ENCODE measurements around the gene NCAPG.

Gene NCAPG

DNA sequence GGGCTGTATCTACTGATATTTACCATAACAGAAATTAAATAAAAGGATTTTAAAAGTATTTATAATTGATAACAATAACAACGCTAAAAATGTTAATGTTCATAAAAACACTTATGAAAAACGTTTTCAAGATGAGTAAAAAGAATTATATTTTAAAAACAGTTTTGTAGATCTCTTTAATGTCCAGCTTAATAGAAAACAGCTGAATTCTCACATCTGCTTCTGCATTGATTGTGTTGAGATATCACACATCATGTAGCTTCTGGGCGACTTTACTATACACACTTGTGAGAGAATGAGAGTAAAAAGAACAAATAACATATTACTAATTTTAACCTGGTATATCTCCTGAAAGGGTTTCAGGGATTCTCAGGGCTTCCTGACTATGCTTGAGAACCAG lies 83.6 kb downstream of the NCAPG start:
- Histone ChIP-seq H3K4me3 (ENCODE audit: low read length, poor library complexity, severe bottlenecking) (no peak overlapping the region), H3K4me1 (ENCODE audit: insufficient read depth, low read length, poor library complexity, severe bottlenecking) (no peaks in the 10 kb centered on the region), H3K27me3 (ENCODE audit: insufficient read depth, low read length, poor library complexity, severe bottlenecking) (no peaks in the 10 kb centered on the region), H2AFZ (ENCODE audit: low read length) (no peak overlapping the region), H3K79me2 (ENCODE audit: insufficient read depth, low read length) (no peaks in the 10 kb centered on the region), H3K9me2 (replicated peaks; ENCODE audit: low read depth, low read length) (no peaks in the 10 kb centered on the region), H3K4me2 (ENCODE audit: low read depth, low read length, poor library complexity, severe bottlenecking) (no peak overlapping the region), H3K9me3 (ENCODE audit: insufficient read depth, low read depth, low read length) (no peaks in the 10 kb centered on the region), H4K20me1 (ENCODE audit: insufficient read depth, low read length, poor library complexity, severe bottlenecking) (no peaks in the 10 kb centered on the region), H3K36me3 (ENCODE audit: insufficient read depth, low read length) (peaks cover 10% of the 10 kb centered on the region; the same call in 1 of the 2 replicates), H3K9ac (ENCODE audit: low read depth, low read length, poor library complexity, severe bottlenecking) (no peak overlapping the region), H3F3A (ENCODE audit: low read depth) (no peaks in the 10 kb centered on the region)
- TF ChIP-seq EZH2phosphoT487 (IDR thresholded peaks at IDR 0.05; ENCODE audit: borderline replicate concordance): no peak
- TF ChIP-seq, protein P1, sequence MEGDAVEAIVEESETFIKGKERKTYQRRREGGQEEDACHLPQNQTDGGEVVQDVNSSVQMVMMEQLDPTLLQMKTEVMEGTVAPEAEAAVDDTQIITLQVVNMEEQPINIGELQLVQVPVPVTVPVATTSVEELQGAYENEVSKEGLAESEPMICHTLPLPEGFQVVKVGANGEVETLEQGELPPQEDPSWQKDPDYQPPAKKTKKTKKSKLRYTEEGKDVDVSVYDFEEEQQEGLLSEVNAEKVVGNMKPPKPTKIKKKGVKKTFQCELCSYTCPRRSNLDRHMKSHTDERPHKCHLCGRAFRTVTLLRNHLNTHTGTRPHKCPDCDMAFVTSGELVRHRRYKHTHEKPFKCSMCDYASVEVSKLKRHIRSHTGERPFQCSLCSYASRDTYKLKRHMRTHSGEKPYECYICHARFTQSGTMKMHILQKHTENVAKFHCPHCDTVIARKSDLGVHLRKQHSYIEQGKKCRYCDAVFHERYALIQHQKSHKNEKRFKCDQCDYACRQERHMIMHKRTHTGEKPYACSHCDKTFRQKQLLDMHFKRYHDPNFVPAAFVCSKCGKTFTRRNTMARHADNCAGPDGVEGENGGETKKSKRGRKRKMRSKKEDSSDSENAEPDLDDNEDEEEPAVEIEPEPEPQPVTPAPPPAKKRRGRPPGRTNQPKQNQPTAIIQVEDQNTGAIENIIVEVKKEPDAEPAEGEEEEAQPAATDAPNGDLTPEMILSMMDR (conservative IDR thresholded peaks at IDR 0.05; ENCODE audit: low read length): no peak

Data from Loucy (cell line).